ENCODE data around the gene FABP1.

The FABP1 gene

GRCh38 chr2:88087763-88088162 is 40.1 kb downstream of the FABP1 start:
- no peak overlapping the region for H3K27ac ChIP-seq
- TF ChIP-seq CTCF (IDR thresholded peaks at IDR 0.05) (no peak), ZFX (IDR thresholded peaks at IDR 0.05; ENCODE audit: borderline replicate concordance) (no peak)

DNA sequence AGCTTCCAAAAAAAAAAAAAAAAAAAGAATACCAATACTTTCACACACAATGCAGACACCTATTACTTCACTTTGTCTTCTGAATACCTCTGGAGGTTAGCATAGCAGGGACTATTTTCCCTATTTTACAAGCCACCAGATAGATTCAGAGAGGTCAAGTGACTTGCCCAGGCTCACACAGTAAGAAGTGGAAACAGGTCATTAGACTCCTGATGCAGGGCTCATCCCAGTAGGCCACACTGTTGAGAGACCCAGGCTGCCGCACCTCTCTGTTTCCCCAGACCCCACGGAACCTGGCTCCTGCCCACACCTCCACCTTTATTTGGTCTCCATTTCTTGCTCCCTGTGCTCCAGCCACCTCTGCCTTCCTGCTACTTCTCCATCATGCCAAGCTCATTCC is 40.8 kb downstream of the FABP1 start:
- no peak overlapping the region for H3K27ac ChIP-seq
- TF ChIP-seq ZFX (IDR thresholded peaks at IDR 0.05; ENCODE audit: borderline replicate concordance), result no peak
- TF ChIP-seq CTCF (IDR thresholded peaks at IDR 0.05), result no peak

DNA sequence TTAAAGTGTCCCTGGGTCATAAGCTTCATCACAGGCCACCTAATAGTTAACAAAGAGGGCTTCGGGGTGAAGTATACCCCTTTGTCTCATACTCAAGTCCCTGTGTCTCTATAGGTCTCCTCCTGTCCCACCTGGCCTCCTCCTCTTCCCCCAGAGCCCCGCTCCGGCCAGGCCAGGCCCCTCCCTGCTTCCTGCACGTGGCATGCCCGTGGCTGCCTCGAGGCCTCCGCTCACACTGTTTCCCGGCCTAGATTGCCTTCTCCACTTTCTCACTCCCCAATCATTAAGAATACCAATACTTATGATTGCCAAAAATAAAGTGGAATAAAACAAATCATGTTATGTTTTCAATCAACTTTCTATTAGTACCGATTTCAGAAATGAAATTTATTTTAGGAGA is 41.5 kb downstream of the FABP1 start:
- H3K27ac ChIP-seq, result no peak overlapping the region
- TF ChIP-seq ZFX (IDR thresholded peaks at IDR 0.05; ENCODE audit: borderline replicate concordance), result no peak
- TF ChIP-seq CTCF (IDR thresholded peaks at IDR 0.05), result no peak

DNA sequence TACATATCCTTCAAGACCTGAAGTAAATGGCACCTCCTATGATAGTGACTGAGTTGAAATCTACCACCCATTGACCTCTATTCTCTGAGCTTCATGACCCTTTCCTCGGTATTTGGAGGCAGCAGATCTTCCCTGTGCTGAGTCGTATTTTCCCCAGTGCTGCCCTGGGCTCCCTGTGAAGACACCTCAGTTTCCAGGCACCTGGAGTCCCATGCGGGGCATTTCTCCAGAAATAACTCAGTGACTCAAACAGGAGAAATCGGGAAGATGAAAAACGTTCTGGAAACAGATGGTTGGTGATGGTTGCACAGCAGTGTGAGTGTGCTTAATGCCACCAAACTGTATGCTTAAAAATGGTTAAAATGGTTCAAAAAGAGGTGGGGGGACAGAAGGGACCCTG is 42.3 kb downstream of the FABP1 start:
- no peak for TF ChIP-seq CTCF (IDR thresholded peaks at IDR 0.05)
- TF ChIP-seq ZFX (IDR thresholded peaks at IDR 0.05; ENCODE audit: borderline replicate concordance), result no peak
- no peak overlapping the region for H3K27ac ChIP-seq

GRCh38 chr2:88085099-88085498 is 42.8 kb downstream of the FABP1 start:
- no peak for TF ChIP-seq ZFX (IDR thresholded peaks at IDR 0.05; ENCODE audit: borderline replicate concordance)
- H3K27ac ChIP-seq, result no peak overlapping the region

DNA sequence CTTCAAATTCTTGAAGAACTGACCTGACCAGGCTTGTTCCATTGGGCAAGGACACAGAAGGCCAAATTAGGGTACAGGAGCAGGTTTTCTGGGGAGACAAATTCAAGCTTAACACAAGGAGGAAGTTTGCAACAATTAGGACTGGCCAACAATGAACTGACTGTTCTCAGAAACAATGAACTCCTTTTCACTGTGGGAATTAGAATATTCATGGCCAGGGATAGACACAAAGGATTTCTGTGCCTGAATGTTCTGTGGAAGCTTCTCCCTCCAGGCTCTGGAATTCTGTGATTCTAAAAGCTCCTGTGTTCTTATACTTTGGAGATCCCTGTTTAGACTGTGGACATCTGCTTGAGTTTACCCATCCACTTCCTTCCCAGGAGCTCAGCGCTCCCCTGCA is 45.1 kb downstream of the FABP1 start:
- H3K27ac ChIP-seq, result no peak overlapping the region
- TF ChIP-seq CTCF (IDR thresholded peaks at IDR 0.05) (no peak), ZFX (IDR thresholded peaks at IDR 0.05; ENCODE audit: borderline replicate concordance) (no peak)

- TF ChIP-seq CTCF (IDR thresholded peaks at IDR 0.05) (no peak), ZFX (IDR thresholded peaks at IDR 0.05; ENCODE audit: borderline replicate concordance) (no peak)
- no peak overlapping the region for H3K27ac ChIP-seq
These were observed 45.8 kb downstream of the FABP1 start for GRCh38 chr2:88081924-88082608.

- TF ChIP-seq CTCF (IDR thresholded peaks at IDR 0.05) (no peak), ZFX (IDR thresholded peaks at IDR 0.05; ENCODE audit: borderline replicate concordance) (no peak)
- H3K27ac ChIP-seq, result no peak overlapping the region
These were observed 47.3 kb downstream of the FABP1 start for GRCh38 chr2:88080545-88080944.

All from 22Rv1 (cell line).